MM.1S (cell line): ENCODE data around the gene IQSEC1.

Source experiments
- DNase-seq: peaks from one replicate; pipeline ENCODE4 v3.0.0-alpha.2; 2015
- H2AFZ ChIP-seq: fragments of 300-600 bp; sonication (generic); 2 replicates; pipeline ENCODE4 v1.6.0; 2016; ENCODE audit warnings: antibody characterized with exemption, low read length
- H3F3A ChIP-seq: fragments of 300-600 bp; sonication (generic); 2 replicates; pipeline ENCODE4 v1.6.1; 2016; ENCODE audit warnings: mild to moderate bottlenecking, antibody characterized with exemption, low read length, moderate library complexity, mixed read lengths; ENCODE audit not compliant: insufficient read depth
- H3K27ac ChIP-seq: fragments of 300-600 bp; sonication (generic); 2 replicates; pipeline ENCODE4 v1.5.1; 2016; ENCODE audit warnings: mild to moderate bottlenecking, low read length
- H3K27me3 ChIP-seq: fragments of 300-600 bp; sonication (generic); replicated peaks from 2 replicates; pipeline ENCODE4 v1.6.0; 2016; ENCODE audit warnings: low read length; ENCODE audit not compliant: insufficient read depth
- H3K36me3 ChIP-seq: fragments of 300-600 bp; sonication (generic); replicated peaks from 2 replicates; pipeline ENCODE4 v1.6.1; 2016; ENCODE audit warnings: mild to moderate bottlenecking, low read length, mixed read lengths; ENCODE audit not compliant: insufficient read depth
- H3K4me1 ChIP-seq: fragments of 300-600 bp; sonication (generic); 2 replicates; pipeline ENCODE4 v1.6.1; 2016; ENCODE audit warnings: low read length, mixed read lengths
- H3K4me2 ChIP-seq: fragments of 300-600 bp; sonication (generic); 2 replicates; pipeline ENCODE4 v1.6.0; 2016; ENCODE audit warnings: low read depth, low read length
- H3K4me3 ChIP-seq: fragments of 300-600 bp; sonication (generic); 2 replicates; pipeline ENCODE4 v1.5.1; 2016; ENCODE audit warnings: low read length, mixed read lengths
- H3K79me2 ChIP-seq: fragments of 300-600 bp; sonication (generic); 2 replicates; pipeline ENCODE4 v1.6.1; 2016; ENCODE audit warnings: mixed run types, low read length, mixed read lengths
- H3K9ac ChIP-seq: fragments of 300-600 bp; sonication (generic); 2 replicates; pipeline ENCODE4 v1.6.1; 2016; ENCODE audit warnings: low read length, mixed read lengths
- H3K9me2 ChIP-seq: fragments of 300-600 bp; sonication (generic); replicated peaks from 2 replicates; pipeline ENCODE4 v1.6.1; 2016; ENCODE audit warnings: mild to moderate bottlenecking, low read length, mixed read lengths; ENCODE audit not compliant: insufficient read depth
- H3K9me3 ChIP-seq: fragments of 300-600 bp; sonication (generic); replicated peaks from 2 replicates; pipeline ENCODE4 v1.6.1; 2016; ENCODE audit warnings: mild to moderate bottlenecking, low read length, mixed read lengths; ENCODE audit not compliant: insufficient read depth
- H4K20me1 ChIP-seq: fragments of 300-600 bp; sonication (generic); 2 replicates; pipeline ENCODE4 v1.6.1; 2016; ENCODE audit warnings: mild to moderate bottlenecking, low read length, moderate library complexity, mixed read lengths; ENCODE audit not compliant: insufficient read depth
- EZH2 ChIP-seq: fragments of 300-600 bp; sonication (generic); optimal IDR thresholded peaks from 2 replicates; pipeline ENCODE3; 2017; ENCODE audit warnings: low read depth, mild to moderate bottlenecking, antibody characterized with exemption, low read length, mixed read lengths
- EZH2phosphoT487 ChIP-seq: fragments of 300-600 bp; sonication (generic); IDR thresholded peaks from 2 replicates; pipeline ENCODE4 v1.6.1; 2018; ENCODE audit warnings: antibody characterized with exemption, low read length
- TF ChIP-seq, protein P1 (sequence below): fragments of 300-600 bp; sonication (generic); IDR thresholded peaks from 2 replicates; pipeline ENCODE4 v1.5.1; 2016; ENCODE audit warnings: antibody characterized with exemption, low read length, mixed read lengths

Gene IQSEC1

DNA sequence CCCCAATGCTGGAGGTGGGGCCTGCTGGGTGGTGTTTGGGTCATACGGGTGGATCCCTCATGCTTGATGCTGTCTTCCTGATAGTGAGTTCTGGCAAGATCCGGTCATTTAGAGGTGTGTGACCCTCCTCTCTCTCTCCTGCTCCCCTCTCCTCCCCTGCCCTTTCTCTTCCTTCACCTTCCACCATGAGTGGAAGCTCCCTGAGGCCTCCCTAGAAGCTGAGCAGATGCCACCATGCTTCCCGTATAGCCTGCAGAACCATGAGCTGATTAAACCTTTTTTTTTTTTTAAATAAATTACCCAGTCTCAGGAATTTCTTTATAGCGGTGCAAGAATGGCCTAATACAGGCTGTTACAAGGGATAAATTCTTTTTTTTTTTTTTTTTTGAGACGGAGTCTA is 36.3 kb upstream of the IQSEC1 start:
- Histone ChIP-seq H3K36me3 (no peaks in the 10 kb centered on the region), H3K4me3 (no peak overlapping the region), H2AFZ (no peak overlapping the region), H3K4me2 (no peak overlapping the region), H3K27ac (no peak overlapping the region), H3K79me2 (no peaks in the 10 kb centered on the region), H3K9me2 (no peaks in the 10 kb centered on the region), H3K9ac (no peak overlapping the region), H3F3A (peaks cover 8% of the 10 kb centered on the region), H3K9me3 (no peaks in the 10 kb centered on the region), H3K4me1 (peaks cover 19% of the 10 kb centered on the region), H3K27me3 (no peaks in the 10 kb centered on the region), H4K20me1 (no peaks in the 10 kb centered on the region)
- TF ChIP-seq EZH2phosphoT487 (no peak), EZH2 (no peak)
- TF ChIP-seq, protein P1, sequence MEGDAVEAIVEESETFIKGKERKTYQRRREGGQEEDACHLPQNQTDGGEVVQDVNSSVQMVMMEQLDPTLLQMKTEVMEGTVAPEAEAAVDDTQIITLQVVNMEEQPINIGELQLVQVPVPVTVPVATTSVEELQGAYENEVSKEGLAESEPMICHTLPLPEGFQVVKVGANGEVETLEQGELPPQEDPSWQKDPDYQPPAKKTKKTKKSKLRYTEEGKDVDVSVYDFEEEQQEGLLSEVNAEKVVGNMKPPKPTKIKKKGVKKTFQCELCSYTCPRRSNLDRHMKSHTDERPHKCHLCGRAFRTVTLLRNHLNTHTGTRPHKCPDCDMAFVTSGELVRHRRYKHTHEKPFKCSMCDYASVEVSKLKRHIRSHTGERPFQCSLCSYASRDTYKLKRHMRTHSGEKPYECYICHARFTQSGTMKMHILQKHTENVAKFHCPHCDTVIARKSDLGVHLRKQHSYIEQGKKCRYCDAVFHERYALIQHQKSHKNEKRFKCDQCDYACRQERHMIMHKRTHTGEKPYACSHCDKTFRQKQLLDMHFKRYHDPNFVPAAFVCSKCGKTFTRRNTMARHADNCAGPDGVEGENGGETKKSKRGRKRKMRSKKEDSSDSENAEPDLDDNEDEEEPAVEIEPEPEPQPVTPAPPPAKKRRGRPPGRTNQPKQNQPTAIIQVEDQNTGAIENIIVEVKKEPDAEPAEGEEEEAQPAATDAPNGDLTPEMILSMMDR: no peak
- no peak for DNase-seq

DNA sequence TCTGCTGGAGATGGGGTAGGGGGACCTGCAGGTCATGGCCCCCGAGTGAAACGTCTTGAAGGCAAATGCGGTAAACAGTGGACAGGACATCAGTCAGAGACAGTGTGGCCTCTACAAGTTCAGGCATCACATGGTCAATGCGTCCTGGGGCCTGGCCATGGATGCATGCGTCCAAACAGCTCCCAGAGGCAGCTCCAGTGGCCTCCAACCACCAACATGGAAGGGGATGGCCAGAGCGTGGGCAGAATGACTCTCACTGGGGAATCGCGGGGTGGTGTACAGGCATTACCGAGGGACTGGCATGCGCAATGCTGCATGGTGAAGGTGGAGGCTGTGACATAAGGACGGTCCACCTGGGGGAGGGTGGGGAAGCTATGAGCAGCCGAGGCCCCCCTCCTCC is 35.6 kb upstream of the IQSEC1 start:
- H3K27me3 ChIP-seq: no peaks in the 10 kb centered on the region

DNA sequence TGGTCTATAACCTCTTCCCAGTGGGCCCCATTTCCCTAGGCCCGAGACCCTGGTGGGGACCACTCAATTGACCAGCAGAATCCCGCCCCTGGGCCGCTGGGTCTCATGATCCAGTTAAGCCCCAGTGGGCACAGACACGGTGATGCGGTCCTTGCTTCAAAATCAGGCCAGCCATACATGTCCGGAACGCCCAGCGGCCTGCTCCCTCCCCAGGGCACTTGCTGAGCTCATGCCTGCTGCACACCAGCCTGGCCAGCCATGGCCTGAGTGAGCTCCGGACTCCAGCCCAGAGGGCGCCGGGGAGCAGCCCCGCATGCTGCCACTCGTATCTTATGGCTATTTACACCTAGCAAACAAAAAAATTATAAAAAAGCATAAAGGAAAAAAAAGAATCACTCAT is 34.4 kb upstream of the IQSEC1 start:
- peaks cover 19% of the 10 kb centered on the region for H3K4me1 ChIP-seq
- H3K9me2 ChIP-seq: no peaks in the 10 kb centered on the region
- no peaks in the 10 kb centered on the region for H3K79me2 ChIP-seq
- no peak overlapping the region for H3K27ac ChIP-seq
- H3F3A ChIP-seq: peaks cover 8% of the 10 kb centered on the region
- H3K27me3 ChIP-seq: no peaks in the 10 kb centered on the region
- no peaks in the 10 kb centered on the region for H3K9me3 ChIP-seq
- no peak overlapping the region for H3K9ac ChIP-seq
- no peak for DNase-seq
- no peaks in the 10 kb centered on the region for H4K20me1 ChIP-seq
- no peak overlapping the region for H3K4me2 ChIP-seq
- TF ChIP-seq EZH2phosphoT487 (no peak), EZH2 (no peak)
- TF ChIP-seq, protein P1: no peak
- H2AFZ ChIP-seq: no peak overlapping the region
- no peaks in the 10 kb centered on the region for H3K36me3 ChIP-seq
- no peak overlapping the region for H3K4me3 ChIP-seq

More for the DNA sequence above, 35.6 kb upstream of the IQSEC1 start:
- Histone ChIP-seq H3K4me1 (peaks cover 19% of the 10 kb centered on the region), H3K4me3 (no peak overlapping the region), H3K27ac (no peak overlapping the region), H3K9me2 (no peaks in the 10 kb centered on the region), H3K36me3 (no peaks in the 10 kb centered on the region), H3F3A (peaks cover 8% of the 10 kb centered on the region), H3K4me2 (no peak overlapping the region), H3K79me2 (no peaks in the 10 kb centered on the region), H4K20me1 (no peaks in the 10 kb centered on the region), H3K9me3 (no peaks in the 10 kb centered on the region), H3K9ac (no peak overlapping the region), H2AFZ (no peak overlapping the region)
- DNase-seq: no peak
- TF ChIP-seq, protein P1: no peak
- TF ChIP-seq EZH2 (no peak), EZH2phosphoT487 (no peak)
